HUES64 (cell line): Measurements from ENCODE around the gene PCA3.

Source experiments
- H3K27ac ChIP-seq: 2 replicates; pipeline ENCODE4 v1.7.0; 2013; ENCODE audit warnings: low read depth, low read length, inconsistent platforms
- H3K27me3 ChIP-seq: 2 replicates; pipeline ENCODE4 v1.6.1; 2013; ENCODE audit warnings: mild to moderate bottlenecking, low read length; ENCODE audit not compliant: insufficient read depth
- H3K36me3 ChIP-seq: 2 replicates; pipeline ENCODE4 v1.6.1; 2013; ENCODE audit warnings: mild to moderate bottlenecking, low read length; ENCODE audit not compliant: insufficient read depth
- H3K4me1 ChIP-seq: 2 replicates; pipeline ENCODE4 v1.6.1; 2013; ENCODE audit warnings: mild to moderate bottlenecking, low read length, moderate library complexity; ENCODE audit not compliant: insufficient read depth
- H3K4me3 ChIP-seq: 2 replicates; pipeline ENCODE4 v1.5.1; 2013; ENCODE audit warnings: mild to moderate bottlenecking, low read length, moderate library complexity
- H3K9ac ChIP-seq: 2 replicates; pipeline ENCODE4 v1.6.1; 2013; ENCODE audit warnings: mild to moderate bottlenecking, low read depth, low read length
- H3K9me3 ChIP-seq: 2 replicates; pipeline ENCODE4 v1.6.1; 2013; ENCODE audit warnings: low read depth, low read length; ENCODE audit not compliant: insufficient read depth
- WGBS: fragments of 150-250, 120-280 bp; methylation state at CpG from one replicate; pipeline ENCODE4 v1.1.7; 2013; ENCODE audit warnings: missing lambda C conversion rate; 5-methylcytosine and 5-hydroxymethylcytosine counted together

PCA3 gene

DNA sequence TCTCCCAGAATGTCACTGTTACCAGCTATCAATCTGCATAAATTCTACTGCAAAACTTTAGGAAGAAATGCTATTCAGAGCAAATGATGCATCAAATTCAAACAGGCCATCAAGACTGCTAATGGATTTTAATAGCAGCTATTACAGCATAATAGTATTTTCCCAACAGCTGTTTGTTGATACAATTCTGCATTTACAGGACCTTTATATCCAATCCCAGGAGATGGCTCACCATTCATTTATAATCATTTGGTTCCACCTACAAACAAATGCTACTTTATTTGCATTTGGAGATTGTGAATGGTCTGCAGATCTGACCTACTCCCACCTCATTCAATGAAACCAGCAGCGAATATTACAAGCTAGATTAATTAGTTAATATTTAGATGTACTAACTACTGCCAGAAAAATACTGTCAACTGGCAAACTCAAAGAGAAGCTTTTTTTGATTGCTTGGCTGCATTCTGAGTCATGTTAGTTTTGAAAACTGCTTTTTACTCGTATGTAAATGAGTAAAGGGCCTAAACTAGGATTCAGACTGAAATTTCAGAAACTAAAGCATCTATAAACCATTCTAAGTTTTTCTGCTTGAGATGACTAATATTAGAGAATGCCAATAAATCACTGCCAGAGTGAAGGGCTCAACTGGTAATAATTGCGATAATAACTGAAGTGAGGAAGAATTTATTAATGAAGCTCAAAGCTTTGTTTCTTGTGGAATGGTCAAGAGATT is 7.1 kb upstream of the PCA3 start:
- H3K27me3 ChIP-seq, result no peaks in the 10 kb centered on the region

GRCh38 chr9:76758476-76758875 is 5.8 kb upstream of the PCA3 start:
- no peaks in the 10 kb centered on the region for H3K36me3 ChIP-seq
- 68% methylated on average over 4 of the region's 4 CpGs for WGBS
- no peaks in the 10 kb centered on the region for H3K27me3 ChIP-seq
- no peak overlapping the region for H3K27ac ChIP-seq
- H3K9me3 ChIP-seq, result no peaks in the 10 kb centered on the region
- H3K9ac ChIP-seq, result no peak overlapping the region
- H3K4me1 ChIP-seq, result peaks cover 2% of the 10 kb centered on the region; the same call in 1 of the 2 replicates
- no peak overlapping the region for H3K4me3 ChIP-seq

More for the DNA sequence above, 7.1 kb upstream of the PCA3 start:
- Histone ChIP-seq H3K4me3 (no peak overlapping the region), H3K27ac (no peak overlapping the region), H3K4me1 (peaks cover 2% of the 10 kb centered on the region; the same call in 1 of the 2 replicates), H3K36me3 (no peaks in the 10 kb centered on the region), H3K9ac (no peak overlapping the region), H3K9me3 (no peaks in the 10 kb centered on the region)
- WGBS, result 92% methylated on average over 2 of the region's 3 CpGs

- Histone ChIP-seq H3K9ac (no peak overlapping the region), H3K36me3 (no peaks in the 10 kb centered on the region), H3K27me3 (no peaks in the 10 kb centered on the region), H3K4me3 (no peak overlapping the region), H3K9me3 (no peaks in the 10 kb centered on the region), H3K4me1 (peaks cover 2% of the 10 kb centered on the region; the same call in 1 of the 2 replicates), H3K27ac (no peak overlapping the region)
- WGBS, result 83% methylated on average over 6 of the region's 6 CpGs
Observed at GRCh38 chr9:76759732-76760131, 4.5 kb upstream of the PCA3 start.

- Histone ChIP-seq H3K36me3 (no peaks in the 10 kb centered on the region), H3K4me1 (peaks cover 1% of the 10 kb centered on the region; the same call in 1 of the 2 replicates), H3K27me3 (no peaks in the 10 kb centered on the region), H3K4me3 (no peak overlapping the region), H3K9ac (no peak overlapping the region), H3K9me3 (no peaks in the 10 kb centered on the region), H3K27ac (no peak overlapping the region)
- 67% methylated on average over 1 of the region's 1 CpG for WGBS
Observed at GRCh38 chr9:76761448-76761847, 2.8 kb upstream of the PCA3 start.

DNA sequence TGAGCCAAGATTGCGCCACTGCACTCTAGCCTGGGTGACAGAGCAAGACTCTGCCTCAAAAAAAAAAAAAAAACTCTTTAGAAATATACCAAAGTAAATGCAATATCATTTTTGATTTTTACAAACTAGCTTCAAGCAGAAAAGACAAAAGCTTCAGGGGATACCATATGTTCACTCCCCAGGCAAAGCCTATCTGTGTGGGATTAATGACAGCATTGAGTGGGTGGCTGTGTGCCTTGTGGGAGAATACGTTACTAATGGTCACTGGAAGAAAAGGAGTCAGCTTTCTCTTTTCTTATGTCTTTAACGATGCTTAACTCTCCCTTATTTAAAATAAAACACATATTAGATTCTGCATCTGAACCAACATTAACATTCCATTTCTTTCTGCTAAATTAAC is 1.9 kb downstream of the PCA3 start:
- no peaks in the 10 kb centered on the region for H3K9me3 ChIP-seq
- H3K4me3 ChIP-seq, result no peak overlapping the region
- no peak overlapping the region for H3K27ac ChIP-seq
- H3K36me3 ChIP-seq, result no peaks in the 10 kb centered on the region
- H3K27me3 ChIP-seq, result no peaks in the 10 kb centered on the region
- WGBS, result 90% methylated on average over 3 of the region's 3 CpGs
- H3K4me1 ChIP-seq, result no peaks in the 10 kb centered on the region
- no peak overlapping the region for H3K9ac ChIP-seq

DNA sequence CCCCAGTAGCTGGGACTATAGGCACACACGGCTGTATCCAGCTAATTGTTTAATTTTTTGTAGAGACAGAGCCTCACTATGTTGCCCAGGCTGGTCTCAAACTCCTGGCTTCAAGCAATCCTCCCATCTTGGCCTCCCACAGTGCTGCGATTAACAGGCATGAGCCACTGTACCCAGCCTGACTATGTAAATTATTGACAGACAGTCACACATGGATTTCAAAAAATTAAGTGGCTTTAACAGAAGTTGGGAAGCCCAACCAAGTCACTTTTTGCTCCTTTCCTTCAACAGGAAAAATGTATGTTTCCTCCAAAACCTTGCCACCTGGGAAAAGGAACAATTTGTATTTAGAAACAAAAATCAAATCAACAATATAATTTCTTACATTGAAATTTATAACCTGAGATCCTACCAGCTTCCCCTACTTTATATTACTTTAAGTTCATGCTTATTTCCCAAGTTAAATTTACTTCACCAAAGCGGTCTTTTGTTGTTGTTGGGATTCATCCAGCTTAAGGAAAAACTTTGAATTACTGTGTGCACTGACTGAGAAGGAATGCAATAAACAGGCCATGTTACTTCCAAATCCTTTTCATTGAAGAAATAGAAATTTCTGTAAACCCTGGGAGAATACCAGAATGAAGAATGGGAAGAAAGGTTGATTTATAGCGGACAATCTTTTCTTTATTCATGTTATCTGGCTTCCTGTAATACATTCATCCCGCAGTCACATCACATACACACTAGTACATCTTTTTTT is 8.6 kb downstream of the PCA3 start:
- 47% methylated on average over 2 of the region's 5 CpGs for WGBS
- no peaks in the 10 kb centered on the region for H3K36me3 ChIP-seq
- H3K9me3 ChIP-seq, result no peaks in the 10 kb centered on the region
- H3K27ac ChIP-seq, result no peak overlapping the region
- no peaks in the 10 kb centered on the region for H3K4me1 ChIP-seq
- no peak overlapping the region for H3K9ac ChIP-seq
- H3K4me3 ChIP-seq, result no peak overlapping the region
- no peaks in the 10 kb centered on the region for H3K27me3 ChIP-seq

DNA sequence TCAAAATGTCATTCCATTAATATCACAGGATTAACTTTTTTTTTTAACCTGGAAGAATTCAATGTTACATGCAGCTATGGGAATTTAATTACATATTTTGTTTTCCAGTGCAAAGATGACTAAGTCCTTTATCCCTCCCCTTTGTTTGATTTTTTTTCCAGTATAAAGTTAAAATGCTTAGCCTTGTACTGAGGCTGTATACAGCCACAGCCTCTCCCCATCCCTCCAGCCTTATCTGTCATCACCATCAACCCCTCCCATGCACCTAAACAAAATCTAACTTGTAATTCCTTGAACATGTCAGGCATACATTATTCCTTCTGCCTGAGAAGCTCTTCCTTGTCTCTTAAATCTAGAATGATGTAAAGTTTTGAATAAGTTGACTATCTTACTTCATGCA is 20.6 kb downstream of the PCA3 start:
- no peak overlapping the region for H3K4me3 ChIP-seq
- H3K9ac ChIP-seq, result no peak overlapping the region
- no peaks in the 10 kb centered on the region for H3K27me3 ChIP-seq
- no peaks in the 10 kb centered on the region for H3K36me3 ChIP-seq
- no peaks in the 10 kb centered on the region for H3K4me1 ChIP-seq
- H3K9me3 ChIP-seq, result no peaks in the 10 kb centered on the region
- H3K27ac ChIP-seq, result no peak overlapping the region

- Histone ChIP-seq H3K27ac (no peak overlapping the region), H3K9ac (no peak overlapping the region), H3K9me3 (no peaks in the 10 kb centered on the region), H3K27me3 (no peaks in the 10 kb centered on the region), H3K4me1 (no peaks in the 10 kb centered on the region), H3K4me3 (no peak overlapping the region), H3K36me3 (no peaks in the 10 kb centered on the region)
- 100% methylated on average over 1 of the region's 1 CpG for WGBS
Observed at GRCh38 chr9:76785501-76785900, 21.3 kb downstream of the PCA3 start.

- Histone ChIP-seq H3K27ac (no peak overlapping the region), H3K9ac (no peak overlapping the region; the same call in 1 of the 2 replicates), H3K4me1 (no peaks in the 10 kb centered on the region), H3K4me3 (no peak overlapping the region), H3K36me3 (no peaks in the 10 kb centered on the region), H3K27me3 (no peaks in the 10 kb centered on the region), H3K9me3 (no peaks in the 10 kb centered on the region)
- whole genome bisulfite sequencing, result 94% methylated on average over 11 of the region's 11 CpGs
Observed at GRCh38 chr9:76787677-76788076, 23.4 kb downstream of the PCA3 start.

- Histone ChIP-seq H3K9me3 (no peaks in the 10 kb centered on the region), H3K27me3 (no peaks in the 10 kb centered on the region), H3K27ac (no peak overlapping the region), H3K4me1 (no peaks in the 10 kb centered on the region), H3K36me3 (no peaks in the 10 kb centered on the region), H3K4me3 (no peak overlapping the region), H3K9ac (no peak overlapping the region)
- 100% methylated on average over 1 of the region's 1 CpG for WGBS
Observed at GRCh38 chr9:76789840-76790239, 25.6 kb downstream of the PCA3 start.

GRCh38 chr9:76793784-76794431 is 29.7 kb downstream of the PCA3 start:
- no peaks in the 10 kb centered on the region for H3K27me3 ChIP-seq
- no peak overlapping the region for H3K4me3 ChIP-seq
- H3K9ac ChIP-seq, result no peak overlapping the region
- 90% methylated on average over 15 of the region's 15 CpGs for WGBS
- H3K36me3 ChIP-seq, result no peaks in the 10 kb centered on the region
- H3K27ac ChIP-seq, result no peak overlapping the region
- H3K4me1 ChIP-seq, result no peaks in the 10 kb centered on the region
- no peaks in the 10 kb centered on the region for H3K9me3 ChIP-seq
